K562 (cell line): Measurements from ENCODE around the gene CENPO. TPM values are rescaled to one million over a fixed set of nuclear protein-coding genes. Genes with fewer than 3 reads are reported as not detected.

Source experiments
- ATAC-seq: fragments of 200-7000 bp; cut with Tn5 transposase; 3 replicates; pipeline ENCODE4 v1.9.1; 2020; ENCODE audit warnings: moderate library complexity
- BruUV-seq: library from RNA; stranded (reverse); fragments of 400-500 nt; replicated peaks from 2 replicates; lab custom pipeline; 2021; lab: Mats Ljungman, UMichigan
- CTCF ChIA-PET: fragments of 300-600 bp; formaldehyde crosslinking; extraction: SDS; loops from one replicate; lab custom pipeline; 2021; ENCODE audit warnings: low intra/inter-chr PET ratio; lab: Yijun Ruan, JAX
- POLR2A ChIA-PET: fragments of 300-600, 350-650 bp; sonication (Branson Sonifier 250); formaldehyde crosslinking; extraction: SDS; loops from one replicate; lab custom pipeline; 2021; ENCODE audit warnings: antibody characterized with exemption, inconsistent platforms; lab: Yijun Ruan, JAX
- DNase-seq, 4 experiments: peaks; one replicate each; pipeline versions ENCODE4 v3.0.0 to v3.0.0-alpha.2; 2011 to 2018; ENCODE audit warnings: low spot score in 3 of 4, mixed read lengths in 3 of 4; ENCODE audit errors: extremely low read depth in 1 of 4
- FAIRE-seq: peaks from 2 replicates; lab custom pipeline; 2011; peaks lifted over from hg19 to GRCh38; lab: Jason Lieb, UNC
- H2AFZ ChIP-seq: 2 replicates; pipeline ENCODE4 v1.6.0; 2011; ENCODE audit warnings: low read depth, low read length, control low read depth, inconsistent platforms
- H3K27ac ChIP-seq: fragments of 200-600 bp; 3 replicates; pipeline ENCODE4 v1.8.0; 2011; ENCODE audit warnings: low read depth, mild to moderate bottlenecking, control low read depth, inconsistent platforms, low read length, moderate library complexity, mixed read lengths; ENCODE audit errors: extremely low read depth
- H3K27me3 ChIP-seq, 2 experiments: fragments of 300-600 bp in 1 of 2; 2 replicates in 1 of 2; 3 replicates in 1 of 2; pipeline versions ENCODE4 v1.6.0 to v1.8.0; 2011; ENCODE audit warnings: inconsistent platforms in 2 of 2, low read length in 2 of 2, mild to moderate bottlenecking in 1 of 2, mixed read lengths in 1 of 2, moderate library complexity in 1 of 2; ENCODE audit not compliant: control insufficient read depth in 2 of 2, insufficient read depth in 2 of 2
- H3K36me3 ChIP-seq: fragments of 300-600 bp; 3 replicates; pipeline ENCODE4 v1.8.0; 2011; ENCODE audit warnings: mild to moderate bottlenecking, low read length, inconsistent platforms; ENCODE audit not compliant: control insufficient read depth, insufficient read depth
- H3K4me1 ChIP-seq, 2 experiments: fragments of 200-600 bp in 1 of 2; replicated peaks in 1 of 2; 2 replicates in 1 of 2; 3 replicates in 1 of 2; pipeline versions ENCODE4 v1.5.1 to v1.8.0; 2011; ENCODE audit warnings: inconsistent platforms in 2 of 2, low read length in 2 of 2, mild to moderate bottlenecking in 1 of 2, mixed read lengths in 1 of 2, moderate library complexity in 1 of 2; ENCODE audit not compliant: control insufficient read depth in 2 of 2, insufficient read depth in 2 of 2
- H3K4me2 ChIP-seq: 2 replicates; pipeline ENCODE4 v1.6.1; 2011; ENCODE audit warnings: low read length, control low read depth, inconsistent platforms, mixed read lengths; ENCODE audit not compliant: insufficient read depth
- H3K4me3 ChIP-seq: fragments of 200-600 bp; sonication (generic), shearing (Covaris generic); 2 replicates; pipeline ENCODE4 v1.5.1; 2016; ENCODE audit warnings: control low read depth, inconsistent platforms
- H3K79me2 ChIP-seq: fragments of 200-600 bp; 3 replicates; pipeline ENCODE4 v1.8.0; 2011; ENCODE audit warnings: low read length, inconsistent platforms; ENCODE audit not compliant: control insufficient read depth, insufficient read depth
- H3K9ac ChIP-seq, 2 experiments: 2 replicates each; pipeline versions ENCODE4 v1.6.0 to v1.6.1; 2011; ENCODE audit warnings: low read depth in 2 of 2, low read length in 2 of 2, control low read depth in 1 of 2, inconsistent platforms in 1 of 2, mild to moderate bottlenecking in 1 of 2, mixed read lengths in 1 of 2; ENCODE audit not compliant: insufficient read depth in 1 of 2
- H3K9me1 ChIP-seq: one replicate; pipeline ENCODE4 v1.6.0; 2011; ENCODE audit warnings: inconsistent platforms, mild to moderate bottlenecking, low read length, moderate library complexity; ENCODE audit not compliant: control insufficient read depth, insufficient read depth
- H3K9me3 ChIP-seq: replicated peaks from 2 replicates; pipeline ENCODE4 v1.5.1; 2011; ENCODE audit warnings: low read depth, low read length, inconsistent platforms; ENCODE audit not compliant: control insufficient read depth, insufficient read depth
- H4K20me1 ChIP-seq: replicated peaks from 2 replicates; pipeline ENCODE4 v1.6.1; 2011; ENCODE audit warnings: low read length, inconsistent platforms, mixed read lengths; ENCODE audit not compliant: control insufficient read depth, insufficient read depth
- HOXB6 ChIP-seq: fragments of 250-450 bp; sonication (Bioruptor Pico); IDR thresholded peaks from 2 replicates; pipeline ENCODE4 v1.5.1; 2022; ENCODE audit warnings: mild to moderate bottlenecking, borderline replicate concordance
- MXI1 ChIP-seq: IDR thresholded peaks from 2 replicates; pipeline ENCODE4 v1.6.1; 2011; ENCODE audit warnings: low read depth, mild to moderate bottlenecking, improper control_type of control experiment, low read length
- NR4A1 ChIP-seq, 2 experiments: fragments of 250-450 bp in 1 of 2; fragments of 450-650 bp in 1 of 2; sonication (Bioruptor Pico) in 1 of 2; IDR thresholded peaks; 2 replicates each; pipeline versions ENCODE4 v1.4.0 to v1.6.1; 2016 to 2020; ENCODE audit warnings: mild to moderate bottlenecking in 2 of 2, missing compliant biosample characterization in 1 of 2, missing genetic modification characterization in 1 of 2, moderate library complexity in 1 of 2
- RBM22 ChIP-seq: fragments of 200-400 bp; formaldehyde crosslinking; IDR thresholded peaks from 2 replicates; pipeline ENCODE4 v1.6.1; 2018; ENCODE audit warnings: low read length, low read depth; ENCODE audit not compliant: poor library complexity, severe bottlenecking
- SMARCC2 ChIP-seq: fragments of 450-650 bp; IDR thresholded peaks from 2 replicates; pipeline ENCODE4 v1.6.1; 2017; ENCODE audit warnings: antibody characterized with exemption, moderate library complexity, mild to moderate bottlenecking, low read depth
- ZBTB5 ChIP-seq: fragments of 450-650 bp; IDR thresholded peaks from 2 replicates; pipeline ENCODE4 v1.6.1; 2017; ENCODE audit warnings: antibody characterized with exemption
- WGBS: fragments of 100-300 bp; shearing (Covaris generic); methylation state at CpG from one replicate; pipeline ENCODE4 v1.1.6; 2016; ENCODE audit warnings: low coverage, mixed read lengths; ENCODE audit not compliant: insufficient coverage; ENCODE audit errors: missing lambda C conversion rate; 5-methylcytosine and 5-hydroxymethylcytosine counted together
- in situ Hi-C: fragments of 300-500 bp; cut with MboI; formaldehyde crosslinking; loops from 4 replicates; pipeline ENCODE4 v1.15.0; 2018; ENCODE audit warnings: inconsistent platforms, mixed read lengths
- intact Hi-C: fragments of 100-400 bp; cut with micrococcal nuclease; formaldehyde crosslinking; loops from 2 replicates; pipeline ENCODE4 v1.14.2; 2022
- polyA plus RNA-seq, 8 experiments: library from polyadenylated mRNA; depleted of rRNA in 4 of 8; stranded (reverse) in 5 of 8; unstranded in 3 of 8; fragments of >200 nt; fragmentation: Nextera tagmentation in 2 of 8; fragmentation: Illumina TruSeq in 1 of 8; extraction: Ambion mirVana in 2 of 8; extraction: Trizol in 1 of 8; gene quantifications; 2 replicates each; pipeline versions ENCODE4 v1.2.1 to v1.2.3, GENCODE V29; 2011 to 2014; ENCODE audit warnings: inconsistent platforms in 1 of 8, missing spikeins in 1 of 8
- total RNA-seq, 7 experiments: library from RNA; depleted of rRNA in 6 of 7; stranded (reverse); fragments of >200 nt in 6 of 7; fragmentation: Illumina TruSeq in 2 of 7; extraction: Trizol in 2 of 7; gene quantifications; 2 replicates each; pipeline versions ENCODE4 v1.2.1 to v1.2.3, GENCODE V29; 2011 to 2021; ENCODE audit warnings: low replicate concordance in 1 of 7

The CENPO gene
- total and polyA plus RNA-seq, 9 of the 15 experiments (the other 6 are each of a cell fraction or from before 2014, with no cell fraction given): 30.6 to 59.4 (median 38.9) TPM

GRCh38 chr2:24783641-24784040 is 9.6 kb upstream of the CENPO start:
- Histone ChIP-seq H3K4me2 (no peak overlapping the region), H3K4me3 (no peak overlapping the region), H3K79me2 (no peaks in the 10 kb centered on the region), H3K27me3 (no peaks in the 10 kb centered on the region; a peak in 1 of 5 replicates), H3K9me3 (peaks cover 2% of the 10 kb centered on the region; the same call in 1 of the 2 replicates), H3K4me1 (no peaks in the 10 kb centered on the region), H3K9me1 (no peaks in the 10 kb centered on the region), H4K20me1 (no peaks in the 10 kb centered on the region), H3K27ac (no peak overlapping the region), H3K36me3 (no peaks in the 10 kb centered on the region; the same call in 2 of the 3 replicates), H2AFZ (no peak overlapping the region), H3K9ac (no peak overlapping the region)
- ATAC-seq (no peak), FAIRE-seq (no peak), DNase-seq (no peak)
- CTCF ChIA-PET: no interaction called here
- BruUV-seq: no TSS peak
- POLR2A ChIA-PET: no interaction called here
- TF ChIP-seq RBM22 (no peak), SMARCC2 (no peak), NR4A1 (CRISPR knock-in tag; IDR thresholded peaks at IDR 0.05) (no peak), NR4A1 (tag; IDR thresholded peaks at IDR 0.05) (no peak), ZBTB5 (no peak), HOXB6 (CRISPR knock-in tag) (no peak), MXI1 (no peak)
- in situ Hi-C loops (loop anchor here (25.0 kb wide), 1 partner anchor 371 kb away; no protein-coding TSS in a partner anchor), intact Hi-C loops (no loop called here)
- 59% methylated on average over 3 of the region's 3 CpGs for WGBS
